Memory B cell (primary cell): ENCODE results near the gene NEDD4L.

ENCODE experiments used
- ATAC-seq: fragments of 150-1000 bp; cut with Tn5 transposase; 2 replicates; pipeline ENCODE4 v1.10.0; 2021; ENCODE audit warnings: low read depth, mild to moderate bottlenecking, moderate library complexity
- DNase-seq, 2 donors: peaks; one replicate each; pipeline ENCODE4 v3.0.0; 2022; ENCODE audit warnings: low spot score in 2 of 2
- H3K27ac Mint-ChIP-seq: one replicate; pipeline ENCODE4 v1.8.0; 2022; ENCODE audit warnings: mild to moderate bottlenecking, moderate library complexity, mixed read lengths
- H3K27me3 Mint-ChIP-seq: one replicate; pipeline ENCODE4 v1.8.0; 2022; ENCODE audit warnings: mixed read lengths
- H3K36me3 Mint-ChIP-seq: one replicate; pipeline ENCODE4 v1.8.0; 2022; ENCODE audit warnings: mild to moderate bottlenecking, mixed read lengths
- H3K4me1 Mint-ChIP-seq: one replicate; pipeline ENCODE4 v1.8.0; 2022; ENCODE audit warnings: mixed read lengths
- H3K4me3 Mint-ChIP-seq: one replicate; pipeline ENCODE4 v1.8.0; 2022; ENCODE audit warnings: mild to moderate bottlenecking, moderate library complexity, mixed read lengths
- H3K9me3 Mint-ChIP-seq: one replicate; pipeline ENCODE4 v1.8.0; 2022; ENCODE audit warnings: mixed read lengths

The NEDD4L gene

DNA sequence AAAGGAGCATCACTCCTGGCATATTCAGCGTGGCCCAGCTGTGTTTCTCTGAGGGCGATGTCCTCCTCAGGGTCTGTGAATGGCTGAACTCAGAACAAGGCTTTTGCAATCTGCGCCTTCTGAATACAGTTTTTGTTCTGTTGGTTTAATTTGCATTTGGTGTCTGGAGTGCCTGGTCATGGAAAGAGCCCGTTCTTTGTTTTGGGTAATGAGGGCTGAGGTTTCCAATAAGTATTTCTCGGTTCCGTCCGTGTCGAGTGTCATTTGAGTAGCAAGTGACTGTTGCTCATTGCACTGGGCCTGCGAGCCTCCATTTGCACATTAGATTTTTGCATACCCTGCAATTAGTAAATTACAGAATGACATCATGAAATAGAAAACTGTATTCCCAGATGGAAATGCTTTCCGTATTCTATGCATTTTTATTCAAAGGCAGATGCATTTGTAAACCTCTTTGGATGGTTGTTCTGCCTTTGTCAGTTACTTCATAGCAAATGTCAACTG is 57.3 kb downstream of the NEDD4L start:
- no peaks in the 10 kb centered on the region for H3K9me3 Mint-ChIP-seq
- peaks cover 28% of the 10 kb centered on the region for H3K4me1 Mint-ChIP-seq
- H3K4me3 Mint-ChIP-seq: no peak overlapping the region
- no peaks in the 10 kb centered on the region for H3K27me3 Mint-ChIP-seq
- H3K36me3 Mint-ChIP-seq: no peaks in the 10 kb centered on the region
- peak; percentile 51 for ATAC-seq
- DNase-seq: no peak
- H3K27ac Mint-ChIP-seq: no peak overlapping the region

DNA sequence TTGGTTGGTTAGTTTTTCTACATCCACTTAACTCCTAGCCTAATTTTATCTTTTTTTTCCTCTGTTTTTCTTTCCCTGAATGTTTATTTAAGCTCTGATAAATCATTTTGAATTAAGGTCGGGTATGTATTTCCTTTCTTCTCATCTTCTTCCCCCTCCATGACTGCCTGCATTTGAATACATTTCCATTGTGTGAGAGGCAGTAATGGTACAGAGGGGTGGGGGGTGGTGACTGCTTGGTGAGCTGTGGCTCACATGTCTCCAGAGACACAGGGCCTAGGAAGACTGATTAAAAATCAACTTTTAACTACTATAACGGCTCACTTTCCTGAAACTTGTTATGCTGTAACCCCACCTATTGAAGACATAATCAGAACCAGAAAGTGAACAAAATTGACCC is 58.0 kb downstream of the NEDD4L start:
- Mint-ChIP-seq H3K9me3 (no peaks in the 10 kb centered on the region), H3K4me1 (peaks cover 29% of the 10 kb centered on the region), H3K4me3 (no peak overlapping the region), H3K36me3 (no peaks in the 10 kb centered on the region), H3K27me3 (no peaks in the 10 kb centered on the region), H3K27ac (peak overlapping the region; percentile 18)
- no peak for DNase-seq
- ATAC-seq: no peak

DNA sequence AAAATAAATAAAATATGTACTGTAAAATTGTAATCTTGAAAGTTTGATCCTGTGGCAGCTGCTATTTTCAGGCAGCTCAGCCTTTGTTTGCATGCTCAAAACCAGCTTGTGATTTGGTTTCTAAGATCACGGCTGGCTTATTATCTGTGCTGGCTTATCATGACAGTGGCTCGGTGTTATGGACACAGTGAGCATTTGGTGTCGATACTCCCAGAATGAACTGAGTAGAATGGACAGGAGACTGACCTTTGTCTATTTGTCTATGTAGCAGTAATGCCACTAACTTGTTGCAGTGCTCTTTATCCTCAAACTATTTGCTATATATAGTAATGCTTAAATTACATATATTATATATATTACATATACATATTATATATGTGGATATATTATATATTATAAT is 58.8 kb downstream of the NEDD4L start:
- no peak overlapping the region for H3K4me3 Mint-ChIP-seq
- H3K36me3 Mint-ChIP-seq: no peaks in the 10 kb centered on the region
- no peaks in the 10 kb centered on the region for H3K27me3 Mint-ChIP-seq
- DNase-seq: no peak
- H3K9me3 Mint-ChIP-seq: no peaks in the 10 kb centered on the region
- no peak overlapping the region for H3K27ac Mint-ChIP-seq
- no peak for ATAC-seq
- H3K4me1 Mint-ChIP-seq: peaks cover 31% of the 10 kb centered on the region

DNA sequence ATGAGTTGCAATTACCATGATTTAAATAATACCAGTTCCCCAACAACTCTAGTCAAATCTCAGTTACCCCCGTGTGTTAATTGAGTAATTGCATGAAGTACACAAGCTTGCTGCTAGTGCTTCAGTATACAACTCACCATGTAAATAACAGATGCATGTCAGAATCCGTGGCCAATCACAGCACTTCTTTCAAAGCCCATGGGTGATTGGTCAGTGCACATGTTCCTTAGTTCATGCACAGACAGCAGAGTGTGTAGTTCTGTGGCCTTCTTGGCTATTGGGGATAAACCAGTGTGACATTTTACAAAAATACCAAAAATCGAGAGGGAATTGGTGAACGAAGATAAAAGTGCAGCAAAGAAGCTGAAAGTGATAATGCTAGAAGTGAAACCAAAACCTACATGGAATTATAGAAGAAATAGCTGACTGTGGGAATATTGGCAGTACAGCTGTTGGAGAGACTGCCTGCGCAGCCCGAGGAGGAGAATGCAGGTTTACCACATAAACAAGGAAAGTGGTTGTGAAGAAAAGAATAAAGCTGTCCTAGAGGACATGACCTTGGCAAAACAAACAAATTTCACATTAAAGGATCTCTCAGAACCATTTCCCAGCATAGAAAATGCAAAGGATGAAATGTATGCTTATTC is 59.4 kb downstream of the NEDD4L start:
- no peak for ATAC-seq
- no peaks in the 10 kb centered on the region for H3K36me3 Mint-ChIP-seq

DNA sequence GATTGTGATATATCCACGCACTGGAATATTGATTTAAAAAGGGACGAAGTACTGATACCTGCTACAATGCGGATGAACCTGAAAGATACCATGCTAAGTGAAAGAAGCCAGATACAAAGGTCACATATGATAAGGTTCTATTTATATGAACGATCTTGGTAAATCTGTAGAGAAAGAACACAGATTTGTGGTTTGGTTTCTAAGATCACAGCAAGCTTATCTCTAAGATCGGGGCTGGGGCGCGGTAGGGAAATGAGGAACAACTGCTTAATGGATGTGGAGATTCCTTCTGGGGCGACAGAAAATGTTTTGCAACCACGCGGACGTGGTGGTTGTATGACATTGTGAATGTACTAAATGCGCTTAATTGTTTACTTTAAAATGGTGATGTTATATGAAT is 60.1 kb downstream of the NEDD4L start:
- no peaks in the 10 kb centered on the region for H3K36me3 Mint-ChIP-seq
- no peaks in the 10 kb centered on the region for H3K9me3 Mint-ChIP-seq
- no peak overlapping the region for H3K4me3 Mint-ChIP-seq
- H3K27ac Mint-ChIP-seq: no peak overlapping the region
- DNase-seq (no peak), ATAC-seq (no peak)
- H3K27me3 Mint-ChIP-seq: no peaks in the 10 kb centered on the region
- H3K4me1 Mint-ChIP-seq: peaks cover 30% of the 10 kb centered on the region

More for the DNA sequence above, 59.4 kb downstream of the NEDD4L start:
- Mint-ChIP-seq H3K9me3 (no peaks in the 10 kb centered on the region), H3K27ac (no peak overlapping the region), H3K4me1 (peaks cover 30% of the 10 kb centered on the region), H3K4me3 (no peak overlapping the region), H3K27me3 (no peaks in the 10 kb centered on the region)
- no peak for DNase-seq

DNA sequence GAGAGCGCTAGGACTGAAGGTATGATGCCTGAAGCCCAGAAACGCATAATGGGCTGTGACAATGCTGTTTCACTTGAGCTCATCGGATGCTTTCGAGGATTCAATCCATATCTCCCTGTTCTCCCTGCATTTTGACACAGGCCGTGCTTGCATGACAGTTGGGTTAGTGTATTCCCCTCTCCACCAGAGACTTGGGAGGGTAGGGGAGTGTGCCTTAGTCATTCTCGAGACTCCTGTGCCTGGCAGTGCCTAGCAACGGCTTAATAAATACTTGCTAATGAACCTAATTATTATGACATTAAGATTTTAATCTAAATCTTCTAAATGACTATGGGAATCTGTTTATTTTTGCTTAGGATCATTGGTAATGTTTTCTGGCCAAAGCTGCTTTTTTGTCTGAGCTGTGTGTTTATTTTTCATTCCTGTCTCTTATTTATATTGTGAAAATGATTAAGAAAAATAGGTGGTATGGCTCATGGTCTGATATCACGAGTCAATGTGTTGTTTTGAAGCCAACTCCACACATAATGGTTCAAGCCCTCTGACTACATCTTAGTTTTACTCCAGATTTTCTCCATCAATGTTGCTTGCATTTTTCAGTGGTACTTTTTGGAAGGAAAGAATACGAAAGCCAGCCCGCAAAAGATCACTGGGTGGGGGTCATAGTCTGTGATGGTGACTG is 61.3 kb downstream of the NEDD4L start:
- Mint-ChIP-seq H3K27ac (no peak overlapping the region), H3K27me3 (no peaks in the 10 kb centered on the region), H3K4me1 (peaks cover 29% of the 10 kb centered on the region), H3K9me3 (no peaks in the 10 kb centered on the region), H3K36me3 (no peaks in the 10 kb centered on the region), H3K4me3 (no peak overlapping the region)
- ATAC-seq: no peak
- DNase-seq: no peak

DNA sequence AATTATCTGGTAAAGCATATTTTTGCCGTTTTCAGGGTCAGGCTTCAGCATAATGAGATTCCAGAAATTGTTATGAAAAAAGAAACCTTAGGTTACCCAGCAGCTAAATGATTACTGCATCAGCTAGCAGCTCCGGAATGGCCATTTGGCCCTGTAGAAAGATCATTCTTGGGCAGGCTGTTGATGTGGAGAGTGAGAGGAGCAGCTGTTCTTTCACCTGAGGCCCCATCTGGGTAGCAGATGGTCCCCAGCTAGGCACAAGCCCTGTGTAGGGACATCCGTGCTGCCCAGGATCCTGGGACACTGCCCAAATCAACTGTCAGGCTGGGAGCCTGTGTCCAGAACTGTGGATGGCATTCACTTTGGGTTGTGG is 61.8 kb downstream of the NEDD4L start:
- no peak for ATAC-seq
- no peaks in the 10 kb centered on the region for H3K36me3 Mint-ChIP-seq
- no peaks in the 10 kb centered on the region for H3K9me3 Mint-ChIP-seq
- H3K27ac Mint-ChIP-seq: no peak overlapping the region
- DNase-seq: no peak
- H3K4me3 Mint-ChIP-seq: no peak overlapping the region
- peaks cover 33% of the 10 kb centered on the region for H3K4me1 Mint-ChIP-seq
- no peaks in the 10 kb centered on the region for H3K27me3 Mint-ChIP-seq

DNA sequence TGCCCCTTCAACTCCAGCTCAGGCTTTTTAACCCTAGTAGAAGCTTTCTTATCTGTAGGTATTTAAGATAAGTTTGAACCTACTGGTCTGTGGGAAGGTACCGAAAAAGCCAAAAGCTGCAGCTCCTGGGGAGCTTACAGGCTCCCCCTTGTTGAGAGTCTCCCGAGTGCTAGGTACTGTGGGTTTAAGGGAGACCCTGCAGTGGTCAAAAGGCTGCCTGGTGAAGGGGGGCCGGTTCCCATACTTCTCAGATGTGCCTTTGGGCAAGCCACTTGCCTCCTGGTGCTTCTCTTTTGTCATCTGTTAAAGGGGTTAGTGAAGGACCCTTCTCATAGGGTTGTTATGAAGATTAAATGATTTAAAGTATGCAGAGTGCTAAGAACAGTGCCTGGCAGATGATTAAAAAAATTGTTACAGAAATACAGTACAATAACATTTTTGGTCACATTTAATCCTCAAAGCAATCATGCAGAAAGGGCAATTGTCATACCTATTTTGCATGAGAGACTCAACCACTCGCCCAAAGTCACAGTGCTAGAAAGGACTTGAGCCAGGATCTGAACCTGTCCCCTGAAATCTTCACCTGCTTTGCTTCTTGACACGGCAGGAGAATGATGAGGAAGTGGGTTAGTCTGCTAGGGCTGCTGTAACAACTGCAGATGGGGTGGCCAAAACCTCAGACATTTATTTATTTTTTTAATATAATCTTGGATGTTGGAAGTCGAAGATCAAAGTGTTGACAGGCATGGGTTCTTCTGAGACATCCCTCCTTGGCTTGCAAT is 62.5 kb downstream of the NEDD4L start:
- no peak overlapping the region for H3K4me3 Mint-ChIP-seq
- H3K36me3 Mint-ChIP-seq: peaks cover 2% of the 10 kb centered on the region
- ATAC-seq (peak; percentile 26), DNase-seq (no peak)
- peaks cover 29% of the 10 kb centered on the region for H3K4me1 Mint-ChIP-seq
- H3K27ac Mint-ChIP-seq: no peak overlapping the region
- no peaks in the 10 kb centered on the region for H3K9me3 Mint-ChIP-seq
- no peaks in the 10 kb centered on the region for H3K27me3 Mint-ChIP-seq

DNA sequence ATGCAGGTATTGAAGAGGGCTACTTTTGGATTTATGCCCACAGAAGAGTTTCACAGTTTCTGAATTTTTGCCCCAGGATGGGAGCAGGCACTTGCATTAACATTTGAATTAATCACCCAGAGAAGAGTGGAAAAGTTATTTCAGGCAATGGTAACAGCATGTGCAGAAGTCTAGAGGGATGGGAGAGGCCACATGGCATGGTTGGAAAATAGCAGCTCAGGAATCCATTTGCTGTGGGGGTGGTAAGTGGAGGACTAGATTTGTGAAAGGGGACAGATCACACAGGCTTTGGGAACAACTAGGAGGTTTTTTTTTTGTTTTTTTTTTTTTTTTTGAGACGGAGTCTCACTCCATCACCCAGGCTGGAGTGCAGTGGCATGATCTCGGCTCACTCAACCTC is 65.2 kb downstream of the NEDD4L start:
- H3K27me3 Mint-ChIP-seq: no peaks in the 10 kb centered on the region
- H3K4me3 Mint-ChIP-seq: no peak overlapping the region
- no peak overlapping the region for H3K27ac Mint-ChIP-seq
- no peak for DNase-seq
- H3K9me3 Mint-ChIP-seq: no peaks in the 10 kb centered on the region
- peaks cover 4% of the 10 kb centered on the region for H3K36me3 Mint-ChIP-seq
- H3K4me1 Mint-ChIP-seq: peaks cover 21% of the 10 kb centered on the region
- no peak for ATAC-seq

DNA sequence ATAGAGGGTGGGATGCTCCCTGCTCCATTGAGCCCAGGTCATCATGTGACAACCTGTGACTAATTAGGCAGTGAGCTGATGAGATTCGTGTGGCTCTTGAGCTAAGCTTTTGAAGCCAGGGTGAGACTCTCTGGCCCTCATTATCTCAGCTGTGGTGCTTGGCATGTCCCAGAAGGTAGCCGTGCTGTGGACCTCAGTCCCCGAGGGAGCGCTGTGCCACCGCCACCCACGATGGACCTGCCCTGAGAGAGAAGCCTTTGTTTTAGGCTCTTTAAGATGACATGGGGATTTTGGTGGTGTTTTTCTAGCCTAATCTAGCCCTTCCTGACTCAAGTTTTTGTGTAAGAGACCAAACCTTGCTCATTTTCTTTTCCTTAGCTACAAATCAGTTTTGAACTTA is 66.4 kb downstream of the NEDD4L start:
- DNase-seq: no peak
- H3K27ac Mint-ChIP-seq: no peak overlapping the region
- no peak overlapping the region for H3K4me3 Mint-ChIP-seq
- no peaks in the 10 kb centered on the region for H3K27me3 Mint-ChIP-seq
- H3K4me1 Mint-ChIP-seq: peaks cover 21% of the 10 kb centered on the region
- no peaks in the 10 kb centered on the region for H3K9me3 Mint-ChIP-seq
- ATAC-seq: no peak
- peaks cover 4% of the 10 kb centered on the region for H3K36me3 Mint-ChIP-seq

DNA sequence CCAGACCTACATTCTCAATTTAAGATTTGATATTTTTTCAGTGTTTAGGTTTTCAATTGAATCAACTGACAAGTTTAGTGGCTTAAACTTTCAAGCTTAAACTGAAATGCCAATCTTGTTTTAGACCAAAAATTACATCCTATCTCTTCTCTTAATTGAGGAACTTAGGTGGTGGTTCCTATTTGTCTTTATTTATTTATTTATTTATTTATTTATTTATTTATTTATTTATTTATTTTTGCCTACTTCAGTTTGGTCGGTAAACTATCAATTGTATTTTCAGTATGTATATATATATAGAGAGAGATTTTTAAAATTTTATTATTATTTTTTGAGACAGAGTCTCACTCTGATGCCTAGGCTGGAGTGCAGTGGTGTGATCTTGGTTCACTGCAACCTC is 68.1 kb downstream of the NEDD4L start:
- Mint-ChIP-seq H3K4me3 (no peak overlapping the region), H3K9me3 (no peaks in the 10 kb centered on the region), H3K27ac (no peak overlapping the region), H3K27me3 (no peaks in the 10 kb centered on the region), H3K4me1 (peaks cover 18% of the 10 kb centered on the region), H3K36me3 (peaks cover 4% of the 10 kb centered on the region)
- ATAC-seq (no peak), DNase-seq (no peak)

DNA sequence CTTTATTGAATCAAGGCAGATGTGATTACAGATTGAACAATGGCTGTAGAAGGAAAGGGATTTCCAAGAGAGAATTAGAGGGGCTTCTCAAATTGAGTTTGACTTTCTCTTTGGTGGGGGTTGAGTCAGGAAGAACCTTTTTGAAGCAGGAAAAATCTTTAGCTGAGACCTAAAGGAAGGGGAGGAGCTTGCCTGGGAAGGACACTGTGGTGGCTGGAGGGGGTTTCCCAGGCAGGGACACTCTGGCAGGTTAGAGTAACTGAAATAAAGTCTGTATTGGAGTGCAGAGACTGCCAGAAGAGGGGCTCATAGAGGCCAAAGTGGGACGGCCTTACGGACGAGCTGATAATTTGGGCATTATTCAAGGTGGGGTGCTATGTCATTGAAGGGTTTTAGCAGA is 69.3 kb downstream of the NEDD4L start:
- H3K4me1 Mint-ChIP-seq: peaks cover 19% of the 10 kb centered on the region
- DNase-seq: no peak
- no peak overlapping the region for H3K27ac Mint-ChIP-seq
- peaks cover 4% of the 10 kb centered on the region for H3K36me3 Mint-ChIP-seq
- no peak overlapping the region for H3K4me3 Mint-ChIP-seq
- no peak for ATAC-seq
- H3K27me3 Mint-ChIP-seq: no peaks in the 10 kb centered on the region
- no peaks in the 10 kb centered on the region for H3K9me3 Mint-ChIP-seq

DNA sequence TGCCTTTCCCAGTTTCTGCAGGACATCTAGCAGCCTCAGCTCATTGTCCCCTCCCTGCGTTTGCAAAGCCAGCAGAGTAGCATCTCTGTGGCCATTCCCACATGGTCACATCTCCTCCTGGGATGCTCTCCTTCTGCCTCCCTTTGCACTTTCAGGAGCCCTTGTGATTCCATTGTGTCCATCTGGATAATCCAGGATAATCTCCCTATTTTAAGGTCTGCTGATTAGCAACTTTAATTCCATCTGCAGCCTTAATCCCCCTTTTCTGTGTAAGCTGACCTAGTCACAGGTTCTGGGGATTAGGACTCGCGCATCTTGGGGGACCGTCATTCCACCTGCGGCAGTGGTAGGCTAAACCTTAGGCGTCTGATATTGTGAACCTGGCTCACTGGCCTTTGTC is 70.7 kb downstream of the NEDD4L start:
- peaks cover 18% of the 10 kb centered on the region for H3K4me1 Mint-ChIP-seq
- no peak overlapping the region for H3K4me3 Mint-ChIP-seq
- ATAC-seq: no peak
- H3K36me3 Mint-ChIP-seq: peaks cover 4% of the 10 kb centered on the region
- no peak overlapping the region for H3K27ac Mint-ChIP-seq
- H3K27me3 Mint-ChIP-seq: no peaks in the 10 kb centered on the region
- DNase-seq: no peak
- H3K9me3 Mint-ChIP-seq: no peaks in the 10 kb centered on the region

DNA sequence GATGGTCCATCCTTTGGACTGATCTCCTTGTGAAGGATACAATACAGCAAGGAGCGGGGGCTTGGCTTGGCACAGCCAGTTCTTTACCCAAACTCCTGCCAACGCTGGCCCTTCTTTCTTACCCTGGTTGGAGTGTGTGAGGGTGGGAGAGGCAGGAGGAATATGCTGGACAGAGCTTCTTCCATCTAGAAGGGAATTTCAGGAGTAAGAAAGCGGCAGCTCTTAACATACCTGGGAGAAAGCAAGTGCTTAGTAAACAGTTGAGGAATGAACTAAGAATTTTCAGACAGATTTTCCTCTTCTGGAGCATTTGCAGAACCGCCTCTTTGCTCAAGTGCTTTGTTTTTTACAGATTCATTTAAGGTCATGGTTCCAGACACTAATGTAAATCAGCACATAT is 72.8 kb downstream of the NEDD4L start:
- Mint-ChIP-seq H3K27ac (no peak overlapping the region), H3K4me3 (no peak overlapping the region), H3K4me1 (peaks cover 10% of the 10 kb centered on the region), H3K27me3 (no peaks in the 10 kb centered on the region), H3K9me3 (no peaks in the 10 kb centered on the region), H3K36me3 (peaks cover 2% of the 10 kb centered on the region)
- ATAC-seq (no peak), DNase-seq (no peak)
